ENCODE results near the gene USP10.

DNA sequence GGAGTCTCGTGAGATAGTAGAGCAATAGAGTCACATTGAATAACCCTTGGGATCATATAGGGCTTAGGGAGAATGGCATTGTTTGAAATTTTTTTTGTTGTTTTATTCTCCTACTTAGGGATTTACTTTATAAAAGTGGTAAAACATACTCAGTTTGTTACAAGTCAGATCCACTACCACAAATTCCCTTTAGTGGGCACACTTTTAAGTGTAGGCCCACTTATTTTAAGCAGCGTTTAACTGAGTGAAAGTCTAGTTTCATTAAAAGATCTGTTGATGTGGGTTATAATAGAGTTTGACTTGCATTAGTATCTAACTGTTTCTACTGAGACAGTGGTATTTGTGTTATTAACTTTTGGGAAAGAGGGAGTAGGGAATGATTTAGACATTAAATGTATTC, 49.3 kb downstream of the USP10 start:
- TF ChIP-seq, protein P1, sequence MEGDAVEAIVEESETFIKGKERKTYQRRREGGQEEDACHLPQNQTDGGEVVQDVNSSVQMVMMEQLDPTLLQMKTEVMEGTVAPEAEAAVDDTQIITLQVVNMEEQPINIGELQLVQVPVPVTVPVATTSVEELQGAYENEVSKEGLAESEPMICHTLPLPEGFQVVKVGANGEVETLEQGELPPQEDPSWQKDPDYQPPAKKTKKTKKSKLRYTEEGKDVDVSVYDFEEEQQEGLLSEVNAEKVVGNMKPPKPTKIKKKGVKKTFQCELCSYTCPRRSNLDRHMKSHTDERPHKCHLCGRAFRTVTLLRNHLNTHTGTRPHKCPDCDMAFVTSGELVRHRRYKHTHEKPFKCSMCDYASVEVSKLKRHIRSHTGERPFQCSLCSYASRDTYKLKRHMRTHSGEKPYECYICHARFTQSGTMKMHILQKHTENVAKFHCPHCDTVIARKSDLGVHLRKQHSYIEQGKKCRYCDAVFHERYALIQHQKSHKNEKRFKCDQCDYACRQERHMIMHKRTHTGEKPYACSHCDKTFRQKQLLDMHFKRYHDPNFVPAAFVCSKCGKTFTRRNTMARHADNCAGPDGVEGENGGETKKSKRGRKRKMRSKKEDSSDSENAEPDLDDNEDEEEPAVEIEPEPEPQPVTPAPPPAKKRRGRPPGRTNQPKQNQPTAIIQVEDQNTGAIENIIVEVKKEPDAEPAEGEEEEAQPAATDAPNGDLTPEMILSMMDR (conservative IDR thresholded peaks at IDR 0.05; ENCODE audit: low read length), result no peak
- no peak for TF ChIP-seq EZH2phosphoT487 (IDR thresholded peaks at IDR 0.05; ENCODE audit: borderline replicate concordance, low read depth, low read length)

All from OCI-LY7 (cell line).